ENCODE measurements around the gene ATP8B4. TPM values are rescaled to one million over a fixed set of nuclear protein-coding genes. Genes with fewer than 3 reads are reported as not detected.

Gene ATP8B4
- total RNA-seq, 4 donors from 2014 or later, result 2.2 to 9.5 (median 3.0) TPM

DNA sequence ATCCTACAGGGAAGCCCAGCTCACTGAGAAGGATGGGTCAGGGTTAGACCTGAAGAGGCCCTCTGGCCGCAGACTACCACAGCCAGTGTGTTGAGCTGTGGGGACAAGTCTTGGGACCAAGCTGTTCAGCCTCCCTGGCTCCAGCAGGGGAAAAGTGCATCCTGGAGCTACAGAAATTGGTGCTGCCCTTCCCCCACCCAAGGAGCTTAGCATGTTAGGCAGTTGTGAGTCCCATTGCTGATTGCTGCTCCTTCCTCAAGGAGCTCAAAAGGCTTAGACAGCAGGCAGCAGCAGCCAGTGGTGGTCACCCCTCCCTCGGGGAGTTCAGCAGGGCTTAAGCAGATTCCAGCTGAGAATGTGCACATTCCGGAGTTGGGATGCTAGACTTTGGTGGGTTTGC is 165.6 kb downstream of the ATP8B4 start:
- TF ChIP-seq POLR2AphosphoS5 (IDR thresholded peaks at IDR 0.05), result no peak
- TF ChIP-seq POLR2A (IDR thresholded peaks at IDR 0.05), result no peak
- H3K4me3 ChIP-seq, result no peak overlapping the region
- no peaks in the 10 kb centered on the region for H3K27me3 ChIP-seq
- H3K9me3 ChIP-seq, result no peaks in the 10 kb centered on the region
- no peak overlapping the region for H3K27ac ChIP-seq
- DNase-seq (ENCODE audit: low spot score in 2 of 2), result no peak
- WGBS, result 100% methylated on average over 1 of the region's 3 CpGs
- H3K4me1 ChIP-seq, result no peaks in the 10 kb centered on the region
- no peaks in the 10 kb centered on the region for H3K36me3 ChIP-seq

DNA sequence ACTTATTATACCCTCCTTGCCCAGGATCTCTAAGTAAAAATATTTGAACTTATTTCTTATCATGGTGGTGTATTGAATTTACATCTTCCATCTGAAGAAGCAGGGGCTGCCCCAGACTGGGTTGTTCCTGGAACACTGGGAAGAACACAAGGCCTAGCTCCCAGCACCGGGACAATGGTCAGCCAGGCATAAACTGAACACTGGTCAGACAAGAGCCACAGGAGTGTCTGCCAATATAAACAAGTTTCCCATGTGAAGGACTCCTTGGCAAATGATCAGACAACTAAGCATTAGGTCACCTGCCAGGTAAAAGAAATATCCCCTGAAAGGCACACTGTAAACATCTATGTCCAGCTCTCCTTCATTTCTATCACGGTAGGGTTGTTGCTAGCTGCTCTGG is 172.4 kb downstream of the ATP8B4 start:
- WGBS, result 96% methylated on average over 2 of the region's 2 CpGs
- Histone ChIP-seq H3K9me3 (peaks cover 6% of the 10 kb centered on the region), H3K36me3 (no peaks in the 10 kb centered on the region), H3K27ac (no peak overlapping the region), H3K4me1 (no peaks in the 10 kb centered on the region), H3K4me3 (no peak overlapping the region), H3K27me3 (no peaks in the 10 kb centered on the region)
- no peak for DNase-seq (ENCODE audit: low spot score in 2 of 2)
- TF ChIP-seq POLR2AphosphoS5 (IDR thresholded peaks at IDR 0.05), result no peak

DNA sequence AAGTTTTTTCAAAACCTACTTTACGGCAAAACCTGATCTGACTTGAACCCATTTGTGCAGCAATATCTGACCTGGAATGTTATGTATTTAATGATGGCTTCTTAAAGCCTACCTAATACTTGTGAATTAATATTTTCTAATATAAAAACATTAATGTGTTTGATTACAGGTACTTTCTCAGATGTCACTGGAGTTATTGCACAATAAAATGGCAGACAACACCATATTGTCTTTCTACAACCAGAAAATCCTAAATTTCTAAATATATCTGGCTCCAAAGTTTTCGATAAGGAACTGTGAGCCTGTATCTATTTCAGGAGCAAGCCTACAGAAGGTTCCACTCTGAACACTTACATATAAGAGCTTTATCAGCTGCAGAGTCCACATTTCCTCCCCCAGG is 184.5 kb downstream of the ATP8B4 start:
- Histone ChIP-seq H3K36me3 (no peaks in the 10 kb centered on the region), H3K9me3 (no peaks in the 10 kb centered on the region), H3K4me1 (no peaks in the 10 kb centered on the region), H3K27ac (no peak overlapping the region), H3K4me3 (no peak overlapping the region), H3K27me3 (no peaks in the 10 kb centered on the region)
- 90% methylated on average over 2 of the region's 2 CpGs for WGBS
- DNase-seq (ENCODE audit: low spot score in 2 of 2), result no peak
- no peak for TF ChIP-seq POLR2AphosphoS5 (IDR thresholded peaks at IDR 0.05)
- TF ChIP-seq POLR2A (IDR thresholded peaks at IDR 0.05), result no peak
- no peak for TF ChIP-seq EP300 (IDR thresholded peaks at IDR 0.05)
- TF ChIP-seq, protein P1, sequence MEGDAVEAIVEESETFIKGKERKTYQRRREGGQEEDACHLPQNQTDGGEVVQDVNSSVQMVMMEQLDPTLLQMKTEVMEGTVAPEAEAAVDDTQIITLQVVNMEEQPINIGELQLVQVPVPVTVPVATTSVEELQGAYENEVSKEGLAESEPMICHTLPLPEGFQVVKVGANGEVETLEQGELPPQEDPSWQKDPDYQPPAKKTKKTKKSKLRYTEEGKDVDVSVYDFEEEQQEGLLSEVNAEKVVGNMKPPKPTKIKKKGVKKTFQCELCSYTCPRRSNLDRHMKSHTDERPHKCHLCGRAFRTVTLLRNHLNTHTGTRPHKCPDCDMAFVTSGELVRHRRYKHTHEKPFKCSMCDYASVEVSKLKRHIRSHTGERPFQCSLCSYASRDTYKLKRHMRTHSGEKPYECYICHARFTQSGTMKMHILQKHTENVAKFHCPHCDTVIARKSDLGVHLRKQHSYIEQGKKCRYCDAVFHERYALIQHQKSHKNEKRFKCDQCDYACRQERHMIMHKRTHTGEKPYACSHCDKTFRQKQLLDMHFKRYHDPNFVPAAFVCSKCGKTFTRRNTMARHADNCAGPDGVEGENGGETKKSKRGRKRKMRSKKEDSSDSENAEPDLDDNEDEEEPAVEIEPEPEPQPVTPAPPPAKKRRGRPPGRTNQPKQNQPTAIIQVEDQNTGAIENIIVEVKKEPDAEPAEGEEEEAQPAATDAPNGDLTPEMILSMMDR (IDR thresholded peaks at IDR 0.05), result no peak

DNA sequence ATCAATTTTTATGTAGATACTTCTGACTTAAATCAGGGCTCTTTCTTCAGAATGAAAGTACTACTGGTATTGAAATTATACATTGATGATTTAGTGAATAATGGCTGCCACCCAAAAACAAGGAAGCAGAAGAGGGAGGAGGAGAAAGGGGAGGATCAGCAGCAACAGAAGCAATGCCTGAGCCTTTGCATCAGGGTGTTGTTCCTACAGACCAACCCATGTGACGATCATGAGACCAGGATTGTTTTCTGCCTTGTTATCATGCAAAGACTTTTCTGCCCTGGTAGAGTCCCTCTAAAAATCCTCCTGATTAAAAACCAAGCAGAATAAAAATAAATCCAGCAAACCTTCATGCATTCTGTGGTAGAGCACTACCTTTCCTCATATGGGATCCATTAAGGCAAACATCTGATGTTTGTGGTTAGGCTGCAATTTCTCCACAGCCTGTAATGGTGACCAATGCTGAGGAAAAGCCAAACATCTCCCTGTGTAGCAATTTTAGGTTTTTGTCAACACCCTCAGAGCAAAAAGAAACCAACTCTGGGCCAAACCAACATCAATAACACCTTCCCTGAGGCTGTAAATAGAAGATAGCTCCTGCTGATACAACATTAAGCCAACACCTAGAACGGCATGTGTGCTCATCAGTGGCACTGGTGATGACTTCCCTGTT is 191.7 kb downstream of the ATP8B4 start:
- 21% methylated on average over 2 of the region's 2 CpGs for WGBS

DNA sequence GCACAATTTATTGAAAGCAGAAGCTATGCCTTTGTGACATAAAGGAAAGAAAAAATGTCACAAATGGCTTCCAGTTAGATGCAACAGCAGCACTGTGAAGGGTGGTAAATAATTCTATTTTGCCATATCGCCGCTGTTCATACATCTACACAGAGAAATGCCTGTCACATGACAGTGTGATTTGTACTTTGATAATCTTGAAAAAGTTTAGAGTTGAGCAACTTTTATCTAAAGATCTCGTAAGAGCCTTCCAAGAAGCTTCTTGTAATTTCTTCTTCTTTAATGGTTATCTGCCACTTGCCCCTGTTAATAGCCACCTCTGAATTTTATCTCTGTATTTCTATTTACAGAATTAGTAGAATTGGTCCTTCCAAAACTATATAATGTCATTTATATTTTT is 192.3 kb downstream of the ATP8B4 start:
- no peaks in the 10 kb centered on the region for H3K4me1 ChIP-seq
- no peak overlapping the region for H3K4me3 ChIP-seq
- no peak for TF ChIP-seq POLR2A (IDR thresholded peaks at IDR 0.05)
- TF ChIP-seq EP300 (IDR thresholded peaks at IDR 0.05), result no peak
- TF ChIP-seq, protein P1 (IDR thresholded peaks at IDR 0.05), result no peak
- TF ChIP-seq POLR2AphosphoS5 (IDR thresholded peaks at IDR 0.05), result no peak
- WGBS, result 57% methylated on average over 3 of the region's 3 CpGs
- no peaks in the 10 kb centered on the region for H3K27me3 ChIP-seq
- H3K9me3 ChIP-seq, result no peaks in the 10 kb centered on the region
- no peak for DNase-seq (ENCODE audit: low spot score in 2 of 2)
- no peak overlapping the region for H3K27ac ChIP-seq
- no peaks in the 10 kb centered on the region for H3K36me3 ChIP-seq

More for the DNA sequence above, 191.7 kb downstream of the ATP8B4 start:
- no peaks in the 10 kb centered on the region for H3K27me3 ChIP-seq
- H3K4me3 ChIP-seq, result no peak overlapping the region
- H3K9me3 ChIP-seq, result no peaks in the 10 kb centered on the region
- peak overlapping the region; percentile 2 for H3K27ac ChIP-seq
- TF ChIP-seq POLR2AphosphoS5 (IDR thresholded peaks at IDR 0.05) (no peak), EP300 (IDR thresholded peaks at IDR 0.05) (no peak), POLR2A (IDR thresholded peaks at IDR 0.05) (no peak)
- TF ChIP-seq, protein P1 (IDR thresholded peaks at IDR 0.05), result no peak
- H3K4me1 ChIP-seq, result no peaks in the 10 kb centered on the region
- DNase-seq (ENCODE audit: low spot score in 2 of 2), result no peak
- H3K36me3 ChIP-seq, result no peaks in the 10 kb centered on the region

DNA sequence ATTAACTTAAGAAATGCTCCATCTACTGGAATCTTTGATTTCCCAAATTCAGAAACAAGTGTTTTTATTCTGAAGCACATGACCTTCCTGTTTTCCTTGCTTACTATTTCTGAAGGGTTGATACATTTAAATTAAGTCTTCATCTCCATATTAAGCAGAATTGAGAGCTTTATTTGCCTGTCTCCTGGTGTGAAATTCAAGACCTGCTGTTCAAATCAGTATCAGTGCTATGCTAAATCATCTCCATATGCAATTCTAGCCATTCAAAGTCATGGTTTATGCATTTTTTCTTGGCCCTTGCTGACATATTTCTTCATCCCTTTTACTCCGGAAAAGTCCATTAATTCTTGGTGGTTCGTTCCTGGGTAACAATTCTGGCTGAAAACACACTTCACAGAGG is 195.4 kb downstream of the ATP8B4 start:
- H3K9me3 ChIP-seq, result no peaks in the 10 kb centered on the region
- 80% methylated on average over 2 of the region's 2 CpGs for WGBS
- no peak for DNase-seq (ENCODE audit: low spot score in 2 of 2)
- H3K4me3 ChIP-seq, result no peak overlapping the region
- H3K36me3 ChIP-seq, result no peaks in the 10 kb centered on the region
- no peak overlapping the region for H3K27ac ChIP-seq
- TF ChIP-seq POLR2A (IDR thresholded peaks at IDR 0.05) (no peak), POLR2AphosphoS5 (IDR thresholded peaks at IDR 0.05) (no peak), EP300 (IDR thresholded peaks at IDR 0.05) (no peak)
- TF ChIP-seq, protein P1 (IDR thresholded peaks at IDR 0.05), result no peak
- no peaks in the 10 kb centered on the region for H3K4me1 ChIP-seq
- H3K27me3 ChIP-seq, result no peaks in the 10 kb centered on the region
